OCI-LY7 (cell line): ENCODE measurements around the gene PIEZO2.

Experiments used
- CTCF ChIP-seq: fragments of 200-600 bp; sonication (generic); conservative IDR thresholded peaks from 2 replicates; pipeline ENCODE4 v1.5.1; 2014; ENCODE audit warnings: mild to moderate bottlenecking, antibody characterized with exemption, low read length, moderate library complexity, mixed read lengths
- EZH2phosphoT487 ChIP-seq: fragments of 200-600 bp; sonication (generic); IDR thresholded peaks from 2 replicates; pipeline ENCODE4 v1.6.1; 2018; ENCODE audit warnings: low read depth, borderline replicate concordance, mild to moderate bottlenecking, mixed run types, antibody characterized with exemption, low read length, moderate library complexity, mixed read lengths

- TF ChIP-seq CTCF (no peak), EZH2phosphoT487 (no peak)
Measured at GRCh38 chr18:11146238-11146946, 3.0 kb downstream of the PIEZO2 start.
